ENCODE measurements around the gene FADS2. TPM values are rescaled to one million over a fixed set of nuclear protein-coding genes. Genes with fewer than 3 reads are reported as not detected.

The FADS2 gene
- polyA plus RNA-seq, 1 donor (not counting 4 experiments of a cell fraction or from before 2014, with no cell fraction given) = 196 TPM

DNA sequence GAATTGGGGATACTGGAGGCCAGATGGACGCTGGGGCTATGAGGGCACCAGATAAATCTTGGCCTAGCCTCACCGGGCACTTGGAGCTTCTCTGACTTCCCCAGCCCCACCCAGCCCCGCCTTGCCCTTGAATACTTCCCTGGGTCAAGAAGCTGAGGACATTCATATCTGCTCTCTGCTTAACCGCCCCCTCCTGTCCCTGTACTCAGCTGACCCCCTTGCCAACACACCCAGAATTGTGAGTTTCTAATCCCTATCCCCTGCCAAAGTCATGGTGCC, 41.3 kb downstream of the FADS2 start:
- Histone ChIP-seq H3K4me3 (ENCODE audit: control insufficient read depth in 2 of 3, extremely low read depth in 1 of 3, insufficient read depth in 2 of 3, low read depth in 1 of 3, low read length in 3 of 3) (no peak overlapping the region), H3K9me3 (ENCODE audit: control insufficient read depth, low read depth, low read length) (no peaks in the 10 kb centered on the region), H3K36me3 (ENCODE audit: control insufficient read depth in 2 of 2, extremely low read depth in 1 of 2, insufficient read depth in 2 of 2, low read length in 2 of 2) (peaks cover 7 to 10% of the 10 kb centered on the region in 2 experiments), H3K79me2 (ENCODE audit: control insufficient read depth, insufficient read depth, low read length) (no peaks in the 10 kb centered on the region), H2AFZ (ENCODE audit: control insufficient read depth, low read length) (no peak overlapping the region), H3K27ac (ENCODE audit: control insufficient read depth, insufficient read depth, low read length) (no peak overlapping the region), H3K27me3 (ENCODE audit: control insufficient read depth, extremely low read depth, insufficient read depth, low read length) (peaks cover 7% of the 10 kb centered on the region), H3K9ac (ENCODE audit: control insufficient read depth, extremely low read depth, insufficient read depth, low read length) (no peak overlapping the region), H3K4me2 (ENCODE audit: control insufficient read depth, extremely low read depth, insufficient read depth, low read depth, low read length) (no peak overlapping the region), H3K9me1 (ENCODE audit: control insufficient read depth, extremely low read depth, insufficient read depth, low read length) (no peaks in the 10 kb centered on the region), H4K20me1 (ENCODE audit: control insufficient read depth, extremely low read depth, insufficient read depth, low read length) (peaks cover 2% of the 10 kb centered on the region), H3K4me1 (ENCODE audit: control insufficient read depth, extremely low read depth, insufficient read depth, low read length) (peaks cover 4% of the 10 kb centered on the region)
- DNase-seq (ENCODE audit: low read depth, low spot score) (no peak), FAIRE-seq (no peak)
- dilution Hi-C loops (cut with MboI; ENCODE audit: extremely low pct_ligation_motif_present, low sequenced_read_pairs) = no loop called here
- TF ChIP-seq, protein P1, sequence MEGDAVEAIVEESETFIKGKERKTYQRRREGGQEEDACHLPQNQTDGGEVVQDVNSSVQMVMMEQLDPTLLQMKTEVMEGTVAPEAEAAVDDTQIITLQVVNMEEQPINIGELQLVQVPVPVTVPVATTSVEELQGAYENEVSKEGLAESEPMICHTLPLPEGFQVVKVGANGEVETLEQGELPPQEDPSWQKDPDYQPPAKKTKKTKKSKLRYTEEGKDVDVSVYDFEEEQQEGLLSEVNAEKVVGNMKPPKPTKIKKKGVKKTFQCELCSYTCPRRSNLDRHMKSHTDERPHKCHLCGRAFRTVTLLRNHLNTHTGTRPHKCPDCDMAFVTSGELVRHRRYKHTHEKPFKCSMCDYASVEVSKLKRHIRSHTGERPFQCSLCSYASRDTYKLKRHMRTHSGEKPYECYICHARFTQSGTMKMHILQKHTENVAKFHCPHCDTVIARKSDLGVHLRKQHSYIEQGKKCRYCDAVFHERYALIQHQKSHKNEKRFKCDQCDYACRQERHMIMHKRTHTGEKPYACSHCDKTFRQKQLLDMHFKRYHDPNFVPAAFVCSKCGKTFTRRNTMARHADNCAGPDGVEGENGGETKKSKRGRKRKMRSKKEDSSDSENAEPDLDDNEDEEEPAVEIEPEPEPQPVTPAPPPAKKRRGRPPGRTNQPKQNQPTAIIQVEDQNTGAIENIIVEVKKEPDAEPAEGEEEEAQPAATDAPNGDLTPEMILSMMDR (optimal IDR thresholded peaks at IDR 0.05 in 1 of 3, IDR thresholded peaks at IDR 0.05 in 1 of 3, conservative IDR thresholded peaks at IDR 0.05 in 1 of 3; ENCODE audit: extremely low read depth in 1 of 3, insufficient read depth in 2 of 3, low read length in 3 of 3) = no peak
- TF ChIP-seq EZH2 (IDR thresholded peaks at IDR 0.05; ENCODE audit: low read length) = no peak

DNA sequence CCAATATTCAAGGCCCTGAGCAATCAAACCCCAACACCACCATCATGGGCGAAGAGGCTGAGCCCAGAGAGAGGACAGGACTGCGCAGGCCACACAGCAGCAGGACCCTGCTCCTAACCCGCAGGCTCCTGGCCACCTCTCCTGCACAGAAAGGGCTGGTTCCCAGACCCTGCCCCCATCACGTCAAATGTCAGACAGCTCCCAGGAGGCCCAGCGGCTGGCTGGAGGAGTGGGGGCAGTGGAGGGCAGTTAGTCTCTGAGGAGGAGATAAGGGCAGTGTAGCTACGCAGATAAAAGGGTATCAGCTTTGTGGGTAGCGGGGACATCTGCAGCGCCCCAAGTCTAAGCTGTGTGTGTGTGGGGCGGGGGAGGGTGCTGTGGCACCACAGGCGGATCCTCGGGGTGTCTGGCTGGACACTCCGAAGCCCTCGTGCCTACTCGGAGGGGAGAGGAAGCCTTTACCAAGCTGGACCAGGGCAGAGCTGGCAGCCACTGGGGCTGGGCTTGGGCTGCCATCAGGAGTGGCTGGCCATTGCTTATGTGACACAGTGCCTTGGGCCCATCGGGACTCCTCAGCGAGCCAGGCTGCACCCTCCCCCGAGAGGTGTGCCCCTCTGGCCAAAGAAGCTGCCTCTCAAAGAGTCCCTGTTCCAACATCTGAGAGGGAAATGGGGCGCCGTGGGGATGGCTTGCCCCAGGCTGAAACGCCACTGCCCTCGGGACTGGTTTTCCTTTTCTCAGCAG, 41.8 kb downstream of the FADS2 start:
- H3K4me1 ChIP-seq (ENCODE audit: control insufficient read depth, extremely low read depth, insufficient read depth, low read length) = peaks cover 4% of the 10 kb centered on the region
- no peak for TF ChIP-seq EZH2 (IDR thresholded peaks at IDR 0.05; ENCODE audit: low read length)
- TF ChIP-seq, protein P1 (optimal IDR thresholded peaks at IDR 0.05 in 1 of 3, IDR thresholded peaks at IDR 0.05 in 1 of 3, conservative IDR thresholded peaks at IDR 0.05 in 1 of 3; ENCODE audit: extremely low read depth in 1 of 3, insufficient read depth in 2 of 3, low read length in 3 of 3) = no peak
- no peak overlapping the region for H3K4me3 ChIP-seq (ENCODE audit: control insufficient read depth in 2 of 3, extremely low read depth in 1 of 3, insufficient read depth in 2 of 3, low read depth in 1 of 3, low read length in 3 of 3)
- peaks cover 2% of the 10 kb centered on the region for H4K20me1 ChIP-seq (ENCODE audit: control insufficient read depth, extremely low read depth, insufficient read depth, low read length)
- H3K27ac ChIP-seq (ENCODE audit: control insufficient read depth, insufficient read depth, low read length) = no peak overlapping the region
- no peak overlapping the region for H3K4me2 ChIP-seq (ENCODE audit: control insufficient read depth, extremely low read depth, insufficient read depth, low read depth, low read length)
- DNase-seq (ENCODE audit: low read depth, low spot score) (no peak), FAIRE-seq (no peak)
- dilution Hi-C loops (cut with MboI; ENCODE audit: extremely low pct_ligation_motif_present, low sequenced_read_pairs) = no loop called here
- no peaks in the 10 kb centered on the region for H3K9me3 ChIP-seq (ENCODE audit: control insufficient read depth, low read depth, low read length)
- H2AFZ ChIP-seq (ENCODE audit: control insufficient read depth, low read length) = no peak overlapping the region
- no peaks in the 10 kb centered on the region for H3K9me1 ChIP-seq (ENCODE audit: control insufficient read depth, extremely low read depth, insufficient read depth, low read length)
- H3K27me3 ChIP-seq (ENCODE audit: control insufficient read depth, extremely low read depth, insufficient read depth, low read length) = peaks cover 8% of the 10 kb centered on the region
- peaks cover 7 to 9% of the 10 kb centered on the region in 2 experiments for H3K36me3 ChIP-seq (ENCODE audit: control insufficient read depth in 2 of 2, extremely low read depth in 1 of 2, insufficient read depth in 2 of 2, low read length in 2 of 2)
- H3K9ac ChIP-seq (ENCODE audit: control insufficient read depth, extremely low read depth, insufficient read depth, low read length) = no peak overlapping the region
- no peaks in the 10 kb centered on the region for H3K79me2 ChIP-seq (ENCODE audit: control insufficient read depth, insufficient read depth, low read length)
